Kidney glomerular epithelial cell (primary cell): Measurements from ENCODE around the gene NOL9.

Source experiments
- DNase-seq: peaks from one replicate; lab custom pipeline; 2025; lab: John Stamatoyannopoulos, UW

NOL9 gene

DNA sequence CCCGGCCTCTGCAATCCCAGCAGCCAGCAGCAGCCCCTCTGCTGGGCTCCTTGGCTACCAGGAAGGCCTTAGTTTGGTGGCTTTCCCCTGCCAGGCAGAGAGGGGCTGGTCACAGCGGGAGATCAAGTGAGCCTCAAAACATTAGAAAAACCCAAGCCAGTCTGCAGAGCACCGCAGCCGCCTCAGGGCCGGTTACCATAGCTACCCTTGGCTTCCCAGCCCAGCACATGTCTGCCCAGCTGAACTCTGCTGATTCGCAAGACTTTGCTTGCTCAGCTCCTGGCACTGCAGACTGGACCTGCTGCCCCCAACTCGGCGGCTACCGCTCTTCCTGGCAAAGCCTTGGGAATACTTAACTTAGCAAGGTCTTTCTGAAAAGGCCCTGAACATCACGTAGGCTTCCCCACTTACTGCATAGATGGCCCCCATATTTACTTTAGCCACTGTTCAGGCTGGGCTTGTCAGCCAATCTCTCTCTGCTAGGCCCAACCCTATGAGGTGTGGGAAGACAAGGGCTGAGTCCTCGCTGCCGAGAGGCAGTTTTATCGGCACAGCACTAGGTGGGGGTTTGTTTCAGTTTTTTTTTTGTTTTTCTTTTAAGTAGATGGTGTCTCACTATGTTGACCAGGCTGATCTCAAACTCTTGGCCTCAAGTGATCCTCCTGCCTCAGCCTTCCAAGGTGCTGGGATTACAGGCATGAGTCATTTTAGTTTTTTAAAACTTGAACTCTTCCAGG lies 34.2 kb downstream of the NOL9 start:
- peak; percentile 43 for DNase-seq

DNA sequence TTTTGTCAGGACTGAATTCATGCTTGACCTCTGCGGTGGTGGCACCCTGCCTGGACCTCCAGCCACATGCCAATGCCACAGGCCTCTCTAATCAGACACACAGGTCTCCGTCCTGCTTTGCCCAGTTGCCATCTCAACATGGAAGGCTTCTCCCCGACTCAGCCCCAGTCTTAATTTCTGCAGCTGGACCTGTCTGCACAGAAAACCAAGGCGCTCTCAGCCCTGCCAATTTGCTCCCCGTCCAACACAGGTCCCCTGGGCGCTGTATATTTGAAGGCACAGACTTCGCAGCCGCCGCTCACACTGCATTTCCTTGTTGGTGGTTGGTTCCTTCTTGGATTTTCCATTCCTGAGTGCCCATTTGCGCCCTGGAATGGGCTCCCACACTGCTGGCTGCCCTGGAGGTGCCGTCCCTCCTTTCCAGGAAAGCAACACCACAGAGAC lies 34.8 kb downstream of the NOL9 start:
- no peak for DNase-seq

DNA sequence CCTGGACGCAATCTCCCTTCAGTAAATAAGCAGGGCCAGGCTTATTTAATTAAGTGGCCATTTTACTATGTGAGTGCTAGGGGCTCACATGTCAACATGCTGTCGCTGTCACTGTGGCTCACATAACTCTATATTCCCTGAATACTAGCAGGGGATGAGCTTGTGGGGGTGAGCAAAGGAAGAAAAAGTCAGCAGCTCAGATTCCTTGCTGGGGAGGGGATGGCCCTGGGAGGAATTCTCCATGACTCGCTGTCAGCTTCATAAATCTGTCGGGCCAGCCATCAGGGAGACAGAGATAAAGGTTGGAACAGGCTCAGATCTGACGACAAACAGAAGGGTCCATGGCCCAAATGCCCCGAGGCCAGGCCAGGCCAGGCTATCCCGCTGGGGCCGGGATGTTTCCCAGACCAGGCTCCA lies 36.9 kb downstream of the NOL9 start:
- no peak for DNase-seq

DNA sequence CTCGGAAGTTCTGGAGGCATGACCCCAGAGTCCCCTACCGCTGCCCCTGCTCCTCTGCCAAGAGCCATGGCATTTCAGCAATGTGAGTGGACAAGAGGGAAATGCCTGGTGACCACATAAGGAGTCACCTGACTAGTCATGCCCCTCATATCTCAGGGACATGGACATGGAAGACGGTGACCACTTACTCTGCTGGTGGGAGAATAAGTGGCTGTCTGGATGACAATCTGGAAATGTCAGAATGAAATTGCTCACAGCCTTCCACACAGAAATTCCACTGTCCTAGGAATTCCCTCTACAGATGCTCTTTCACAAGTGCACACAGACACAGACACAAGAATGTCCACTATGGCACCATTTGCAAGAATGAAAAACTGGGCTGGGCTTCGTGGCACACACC lies 38.5 kb downstream of the NOL9 start:
- no peak for DNase-seq

DNA sequence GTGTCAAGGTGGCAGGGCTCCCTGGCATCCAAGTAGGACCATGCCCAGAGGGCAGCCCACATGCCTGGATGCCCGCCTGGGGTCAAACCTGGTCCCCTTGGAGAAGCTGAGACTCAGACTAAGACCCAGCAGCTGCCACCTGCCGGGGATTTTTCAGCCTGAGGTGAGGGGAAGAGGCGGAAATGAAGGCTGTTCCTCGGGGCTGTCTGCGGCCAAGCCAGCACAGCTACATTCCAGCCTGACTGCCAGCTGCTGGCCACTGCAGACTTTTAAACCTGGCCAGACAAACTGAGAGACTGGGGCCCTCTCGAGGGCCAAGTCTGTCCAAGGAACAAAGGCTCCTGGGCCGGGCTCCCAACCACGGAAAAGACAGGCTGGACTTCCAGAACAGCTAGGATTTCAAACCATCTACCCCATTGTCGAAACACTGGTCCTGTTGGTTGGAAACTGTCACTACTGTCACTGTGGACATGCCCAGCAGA lies 41.0 kb downstream of the NOL9 start:
- no peak for DNase-seq

DNA sequence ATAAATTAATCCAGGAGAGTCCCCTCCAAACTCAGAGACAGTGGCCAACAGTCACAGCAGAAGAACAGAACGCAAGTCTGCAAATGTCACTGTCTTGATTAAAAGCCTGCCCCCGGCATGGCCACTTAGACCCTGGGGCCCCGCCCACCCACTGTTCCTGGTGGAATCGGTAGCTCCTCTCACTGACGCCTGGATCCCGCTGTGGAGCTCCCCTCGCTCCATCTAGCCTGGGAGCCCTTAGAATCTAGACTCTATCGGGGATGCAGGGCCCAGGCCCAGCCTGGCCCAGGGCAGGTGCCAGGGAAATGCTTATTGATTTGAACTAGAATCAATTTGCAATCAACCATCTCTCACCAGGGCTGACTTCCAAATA lies 41.4 kb downstream of the NOL9 start:
- DNase-seq: no peak

DNA sequence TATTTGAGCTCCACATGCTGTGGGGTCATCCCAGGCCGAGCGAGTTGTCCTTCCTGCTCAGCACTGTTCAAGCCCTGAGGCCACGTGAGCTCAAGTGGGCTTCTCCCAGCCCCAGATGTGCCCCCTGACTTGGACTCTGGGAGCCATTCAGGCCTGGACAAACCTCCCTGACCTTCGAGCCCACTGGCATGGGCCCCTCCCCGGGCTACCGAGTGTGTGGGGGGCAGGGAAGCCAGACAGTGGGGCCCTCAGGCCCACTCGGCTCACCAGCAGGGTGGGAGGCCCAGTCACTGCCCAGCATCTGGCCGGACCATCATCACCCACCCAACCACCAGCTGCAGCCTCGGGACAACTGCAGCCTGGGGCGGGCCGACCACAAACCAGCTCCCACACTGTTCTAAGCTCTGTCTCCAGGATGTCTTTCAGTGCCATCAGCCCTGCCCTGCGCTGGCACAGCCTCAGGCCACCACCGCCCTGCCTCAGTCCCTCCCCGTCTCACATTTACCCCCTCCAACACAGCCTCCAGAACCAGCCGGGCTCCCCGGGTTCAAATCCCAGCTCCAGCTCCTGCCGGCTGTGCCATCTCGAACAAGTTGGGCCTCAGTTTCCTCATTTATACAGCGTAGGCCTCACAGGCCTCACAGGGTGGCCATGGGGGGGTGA lies 41.9 kb downstream of the NOL9 start:
- DNase-seq: no peak

DNA sequence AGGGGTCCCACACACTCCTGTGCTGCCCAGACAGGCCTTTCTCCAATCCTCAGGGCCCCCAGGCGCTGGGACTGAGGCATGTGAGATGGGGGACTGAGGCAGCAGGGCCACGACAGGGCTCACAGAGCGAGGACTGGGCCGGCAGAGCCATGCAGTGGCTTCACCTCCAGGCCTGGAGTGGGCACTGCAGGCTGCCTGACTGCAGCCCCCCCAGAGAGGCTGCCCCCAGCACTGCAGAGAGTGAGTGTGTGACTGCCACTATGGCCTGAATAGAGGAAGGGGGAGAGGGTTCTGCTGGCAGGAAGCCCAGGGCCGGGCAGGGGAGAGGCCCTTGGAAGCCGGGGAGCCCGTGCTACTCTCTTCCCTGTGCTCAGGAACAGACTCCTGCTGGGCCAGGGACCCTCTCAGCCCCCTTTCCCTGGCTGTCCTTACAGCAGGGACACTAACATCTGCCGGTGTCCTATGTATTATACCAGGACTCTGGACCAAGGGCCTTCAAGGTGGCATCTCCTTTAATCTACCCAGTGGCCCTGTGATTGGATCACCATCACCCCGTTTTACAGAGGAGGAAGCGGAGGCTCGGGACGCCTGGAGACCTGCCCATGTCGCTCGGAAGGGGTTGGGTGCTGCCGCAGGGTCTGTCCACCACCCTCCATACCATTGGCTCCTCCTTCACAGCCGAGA lies 42.6 kb downstream of the NOL9 start:
- no peak for DNase-seq

DNA sequence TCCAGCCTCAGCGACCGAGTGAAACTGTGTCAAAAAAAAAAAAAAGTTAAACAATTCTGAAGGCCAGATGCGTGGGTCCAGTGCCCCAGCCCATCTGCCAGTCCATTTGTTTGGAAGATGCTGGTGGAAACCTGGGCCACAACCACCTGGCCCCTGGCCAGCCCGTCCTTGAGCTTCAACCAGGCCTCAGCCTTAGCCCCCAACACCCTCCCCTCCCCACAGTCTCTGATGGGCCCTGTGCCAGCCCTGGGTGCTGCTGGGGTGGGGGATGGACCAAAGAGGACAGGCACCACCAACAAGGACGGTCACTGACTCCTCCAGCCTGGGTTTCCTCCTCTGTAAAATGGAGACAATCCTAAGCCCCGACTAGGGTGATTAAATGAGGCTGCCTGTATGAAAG lies 43.3 kb downstream of the NOL9 start:
- no peak for DNase-seq

DNA sequence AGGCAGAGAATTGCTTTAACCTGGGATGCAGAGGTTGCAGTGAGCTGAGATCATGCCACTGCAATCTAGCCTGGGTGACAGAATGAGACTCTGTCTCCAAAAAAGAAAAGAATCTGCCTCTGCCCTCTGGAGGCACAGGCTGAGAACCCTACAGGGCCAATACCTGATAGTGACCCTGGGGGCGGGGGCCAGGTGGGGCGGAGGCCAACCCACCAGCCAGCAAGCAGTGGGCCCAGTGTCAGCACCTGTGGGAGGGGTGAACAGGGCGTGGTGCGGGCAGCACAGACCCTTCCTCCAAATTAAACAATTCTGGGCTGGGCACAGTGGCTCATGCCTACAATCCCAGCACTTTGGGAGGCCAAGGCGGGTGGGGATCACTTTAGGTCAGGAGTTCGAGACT lies 43.8 kb downstream of the NOL9 start:
- no peak for DNase-seq

DNA sequence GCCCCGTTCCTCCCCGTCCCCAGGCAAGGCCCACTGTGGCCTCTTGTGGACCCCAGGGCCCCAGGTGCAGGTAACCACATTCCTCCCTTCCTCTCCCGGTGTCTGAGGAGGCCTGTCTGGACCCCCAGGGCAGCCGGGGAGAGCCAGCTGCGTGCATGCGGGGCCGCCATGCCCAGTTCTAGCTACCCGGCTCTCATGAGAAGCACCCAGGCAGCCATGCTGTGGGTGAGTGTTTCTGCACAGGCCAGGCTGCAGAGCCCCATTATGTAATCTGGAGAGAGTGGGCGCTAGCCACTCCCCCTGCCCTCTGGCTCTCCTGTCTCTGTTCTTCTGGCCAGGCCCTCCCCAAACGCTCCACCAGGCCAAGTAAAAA lies 44.4 kb downstream of the NOL9 start:
- no peak for DNase-seq

DNA sequence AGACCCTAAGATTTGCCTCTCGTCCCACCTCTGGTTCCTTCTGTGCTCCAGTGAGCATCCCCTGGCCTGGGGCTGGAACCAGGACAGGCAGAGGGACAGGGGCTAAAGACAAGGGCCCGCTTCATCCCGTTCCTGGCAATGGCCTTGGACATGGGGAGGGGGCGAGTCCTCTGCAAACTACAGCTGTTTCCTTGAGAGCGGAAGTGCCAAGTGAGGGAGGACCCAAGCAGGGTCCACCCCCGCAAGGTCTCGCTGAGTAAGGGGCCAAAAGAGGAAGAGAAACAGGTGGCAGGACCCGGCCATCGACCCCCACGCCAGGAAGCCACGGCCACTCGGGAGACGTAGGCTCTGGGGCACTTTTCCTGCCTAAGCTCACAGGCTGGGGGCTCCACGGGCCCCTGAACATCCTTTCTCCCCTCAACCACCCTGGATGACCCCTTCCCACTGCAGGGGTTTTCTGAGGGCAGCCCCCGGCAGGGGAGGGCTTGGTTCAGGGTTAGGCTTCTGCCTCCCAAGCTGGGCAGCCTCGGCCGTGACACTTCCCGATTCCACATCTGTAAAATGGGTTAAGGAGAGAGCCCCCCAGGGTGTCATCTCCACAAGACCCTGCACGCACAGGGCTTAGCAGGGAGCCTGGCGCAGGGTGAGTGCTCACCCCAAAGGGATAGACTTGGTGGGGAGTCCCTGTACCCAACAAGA lies 44.9 kb downstream of the NOL9 start:
- no peak for DNase-seq

DNA sequence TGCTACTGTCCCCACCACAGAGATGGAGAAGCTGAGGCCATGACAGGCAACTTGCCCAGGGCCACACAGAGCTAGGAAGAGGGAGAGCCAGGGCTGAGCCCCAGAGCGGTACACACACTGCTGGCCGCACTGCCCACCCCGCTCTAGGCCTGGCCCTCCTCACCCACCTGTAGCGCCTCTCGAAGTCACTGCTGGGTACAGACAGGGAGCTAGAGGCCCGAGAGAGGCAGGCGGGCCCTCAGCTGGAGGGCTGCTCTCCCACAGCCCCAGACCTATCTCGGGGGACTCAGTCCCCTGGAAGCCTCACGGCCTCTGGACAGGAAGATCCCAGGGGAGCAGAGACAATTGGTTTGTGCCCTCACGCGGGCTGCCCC lies 45.5 kb downstream of the NOL9 start:
- DNase-seq: no peak

DNA sequence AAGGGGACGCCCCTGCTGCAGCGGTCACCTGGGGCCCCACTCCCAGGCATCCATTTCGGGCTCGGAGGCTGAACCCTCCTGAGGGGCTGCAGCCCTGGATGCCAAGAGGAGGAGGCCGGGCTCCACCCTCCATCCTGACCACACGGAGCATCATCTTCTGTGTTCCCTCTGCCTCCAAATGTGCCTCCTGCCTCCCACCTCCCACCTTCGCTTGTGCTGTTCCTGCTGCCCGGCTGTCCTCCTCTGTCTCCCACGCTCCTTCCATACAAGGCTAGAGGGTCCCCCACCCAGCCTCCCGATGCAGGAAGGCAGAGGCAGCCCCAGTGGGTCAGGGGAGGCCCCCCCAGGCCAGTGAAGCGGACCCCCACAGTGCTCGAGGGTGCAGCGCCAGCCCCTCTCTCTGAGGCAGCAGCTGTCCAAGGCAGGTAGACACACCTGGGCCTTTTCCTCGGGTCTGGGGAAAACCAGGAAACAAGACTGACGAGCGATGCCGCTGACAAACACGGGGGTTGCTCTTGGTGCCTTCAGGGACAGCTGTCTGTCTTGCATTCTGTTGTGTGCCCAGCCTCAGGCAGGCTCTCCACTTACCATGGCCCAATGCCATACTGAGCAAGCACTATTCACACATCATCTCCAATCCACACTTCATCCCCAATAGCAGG lies 46.0 kb downstream of the NOL9 start:
- no peak for DNase-seq

DNA sequence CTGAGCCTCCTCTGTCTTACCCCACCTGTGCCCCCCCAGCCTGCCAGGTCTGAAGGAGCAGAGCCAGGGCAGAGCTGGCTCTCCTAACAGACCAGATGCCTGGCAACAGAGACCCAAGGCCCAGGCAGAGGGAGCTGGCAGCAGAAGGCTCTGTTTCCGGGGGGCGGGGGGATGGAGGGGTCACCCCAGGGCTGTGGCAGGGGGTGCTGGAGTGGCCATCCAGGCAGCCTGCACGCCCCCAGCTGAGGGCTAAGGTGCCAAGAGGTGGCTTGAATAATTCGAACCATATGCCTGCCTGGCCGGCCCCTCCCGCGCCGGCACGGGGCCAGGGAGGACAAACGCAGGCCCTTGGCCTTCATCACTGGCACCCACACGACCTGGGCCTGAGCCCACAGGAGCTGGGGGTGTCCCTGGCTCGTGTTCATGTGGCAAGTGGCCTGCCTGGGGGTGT lies 46.8 kb downstream of the NOL9 start:
- no peak for DNase-seq

DNA sequence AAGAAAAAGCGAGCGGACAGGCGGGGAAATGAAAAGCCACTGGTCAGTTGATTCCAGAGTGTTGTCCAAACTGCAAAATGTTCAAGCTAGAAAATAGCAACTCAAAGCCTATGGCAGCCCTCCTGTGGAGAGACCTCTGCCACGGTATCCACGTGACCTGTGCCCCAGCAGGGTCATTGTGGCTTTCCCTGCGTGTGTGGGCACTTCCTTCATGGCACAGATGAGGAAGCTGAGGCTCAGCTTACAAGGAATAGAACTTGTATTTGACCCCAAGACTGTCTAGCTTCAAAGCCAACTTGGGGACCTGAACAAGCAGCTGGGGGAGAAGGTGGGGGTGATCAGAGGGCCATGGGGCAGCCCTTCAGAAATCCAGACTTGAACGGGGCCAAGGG lies 47.3 kb downstream of the NOL9 start:
- no peak for DNase-seq

DNA sequence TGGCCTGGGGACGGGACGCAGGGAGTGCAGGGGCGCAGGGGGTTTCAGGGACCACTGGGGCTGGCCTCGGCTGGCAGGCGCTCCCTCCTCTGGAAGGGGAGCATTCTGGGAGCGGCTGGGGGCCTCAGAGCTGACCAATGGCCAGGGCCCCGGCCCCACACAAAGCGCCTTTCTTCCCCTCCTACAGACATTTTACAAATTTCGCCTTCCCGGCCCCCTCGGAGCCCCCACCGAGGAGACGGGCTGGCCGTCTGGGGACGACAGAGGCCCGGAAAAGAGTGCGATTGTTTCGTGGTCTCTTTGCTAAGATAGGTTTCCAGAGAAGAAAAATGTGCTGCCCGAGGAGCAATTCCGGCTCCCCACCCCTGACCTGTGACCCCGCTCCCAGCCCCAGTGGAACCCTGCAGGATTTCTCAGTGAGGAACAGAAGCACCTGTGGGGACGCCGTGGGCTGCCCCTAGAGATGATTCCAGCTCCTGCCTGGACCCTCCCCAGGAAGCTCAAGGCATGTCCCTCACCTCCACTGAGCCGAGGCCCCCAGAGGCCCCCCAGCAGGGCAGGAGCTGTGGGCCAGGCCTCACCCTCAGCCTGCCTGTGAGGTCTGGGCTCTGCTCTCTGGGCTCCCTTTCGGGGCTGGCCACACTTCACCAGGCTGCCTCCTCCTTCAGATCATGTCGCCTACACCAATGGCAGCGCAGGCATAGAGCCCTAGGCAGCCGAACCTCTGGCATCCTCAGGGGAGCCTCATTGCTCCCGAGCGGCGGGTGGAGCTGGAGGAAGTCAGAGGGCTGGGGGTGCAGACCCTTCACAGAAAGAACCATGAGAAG lies 47.9 kb downstream of the NOL9 start:
- DNase-seq: no peak

DNA sequence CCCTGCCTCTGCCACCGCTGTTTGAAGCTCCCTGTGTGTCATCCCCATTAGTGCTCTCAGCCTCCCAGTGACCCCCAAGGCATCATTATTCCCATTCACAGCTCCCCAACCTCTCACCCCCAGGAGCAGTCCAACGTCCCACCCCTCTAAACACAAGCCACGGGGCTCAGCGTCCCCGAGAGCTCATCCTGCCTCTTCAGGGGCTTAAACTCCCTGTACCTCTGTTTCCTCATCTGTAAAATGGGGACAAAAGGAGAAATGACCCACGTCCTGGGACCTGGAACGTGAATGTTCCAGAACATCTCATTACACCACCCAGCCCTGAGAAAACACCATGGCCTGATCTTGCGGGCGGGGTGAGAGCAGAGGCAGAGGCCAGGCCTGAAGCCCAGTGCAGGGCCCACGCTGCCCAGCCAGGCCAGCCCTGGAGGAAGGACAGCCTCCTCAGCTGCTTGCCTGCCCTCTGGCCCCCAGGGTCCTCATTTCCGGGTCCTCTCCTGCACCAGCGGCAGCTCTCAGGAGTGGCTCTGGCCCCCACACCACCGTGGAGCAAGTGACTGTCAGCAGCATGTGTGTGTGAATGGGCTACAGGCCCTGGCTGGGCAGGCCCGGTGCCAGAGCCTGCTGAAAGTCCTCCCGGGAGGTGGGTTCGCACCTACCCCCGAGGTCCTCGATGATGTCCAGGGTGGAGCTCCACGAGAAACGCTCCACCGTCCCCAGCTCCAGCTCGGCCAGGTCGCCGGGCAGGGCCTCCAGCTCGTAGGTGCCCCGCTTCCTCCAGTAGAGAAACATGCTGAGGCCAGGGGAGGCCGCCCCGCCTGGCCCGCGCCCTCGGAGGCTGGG lies 48.7 kb downstream of the NOL9 start:
- no peak for DNase-seq

DNA sequence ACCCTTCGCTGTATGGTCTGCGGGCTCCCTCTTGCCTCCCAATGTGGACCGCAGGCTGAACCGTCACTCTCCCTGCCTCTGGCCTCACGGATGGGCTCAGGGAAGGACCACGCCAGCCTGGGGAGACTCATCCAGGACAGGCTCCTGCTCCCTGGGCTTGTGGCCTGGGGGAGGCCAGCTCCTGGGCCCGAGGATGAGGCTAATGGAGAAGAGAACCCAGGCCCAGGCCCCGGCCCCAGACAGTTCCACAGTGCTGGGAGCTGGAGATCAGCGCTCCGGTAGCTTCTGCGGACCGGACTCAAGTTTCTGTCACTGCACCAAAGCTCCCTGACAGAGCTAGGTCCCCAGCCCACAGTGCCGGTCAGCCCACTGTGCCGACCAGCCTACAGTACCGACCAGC lies 49.4 kb downstream of the NOL9 start:
- no peak for DNase-seq

DNA sequence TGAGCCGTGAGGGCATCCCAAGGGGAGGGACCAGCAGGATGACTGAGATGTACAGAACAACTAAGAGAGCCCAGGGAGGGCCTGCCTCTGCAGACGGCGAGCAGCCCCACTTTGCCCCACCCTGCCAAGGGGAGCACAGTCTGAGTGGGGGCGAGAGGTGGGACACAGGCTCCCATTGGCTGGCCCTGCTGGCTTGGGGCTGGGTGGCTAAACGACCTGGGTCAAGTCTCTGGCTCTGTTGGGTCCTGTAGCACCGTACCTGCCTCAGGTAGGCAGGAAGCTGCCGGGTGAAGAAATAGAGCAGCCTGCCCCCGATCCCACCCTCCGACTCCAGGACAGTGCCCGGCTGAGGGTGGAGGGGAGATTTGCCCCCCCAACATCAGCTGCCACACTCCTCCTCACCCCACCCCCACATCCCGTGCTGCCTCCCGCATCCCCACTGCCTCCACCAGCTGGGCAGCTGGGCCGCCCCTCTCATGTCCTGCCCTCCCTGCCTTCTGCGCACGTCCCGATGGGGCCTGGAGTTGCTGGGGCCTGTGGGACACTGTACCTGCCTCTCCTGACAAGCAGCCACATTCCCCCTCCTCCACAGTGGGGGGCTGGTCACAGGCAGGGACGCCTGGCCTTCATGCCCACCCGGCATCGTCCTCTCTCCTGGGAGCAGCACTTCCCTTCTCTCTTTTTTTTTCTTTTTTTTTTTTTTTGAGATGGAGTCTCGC lies 50.3 kb downstream of the NOL9 start:
- DNase-seq: no peak
